GM12874 (cell line): ENCODE data around the gene ZNF341.

ENCODE experiments used
- TF ChIP-seq, protein P1 (sequence below): IDR thresholded peaks from 2 replicates; pipeline ENCODE4 v1.5.1; 2011; ENCODE audit warnings: low read depth, mild to moderate bottlenecking, control low read depth, low read length, moderate library complexity; ENCODE audit not compliant: insufficient read depth

Gene ZNF341

DNA sequence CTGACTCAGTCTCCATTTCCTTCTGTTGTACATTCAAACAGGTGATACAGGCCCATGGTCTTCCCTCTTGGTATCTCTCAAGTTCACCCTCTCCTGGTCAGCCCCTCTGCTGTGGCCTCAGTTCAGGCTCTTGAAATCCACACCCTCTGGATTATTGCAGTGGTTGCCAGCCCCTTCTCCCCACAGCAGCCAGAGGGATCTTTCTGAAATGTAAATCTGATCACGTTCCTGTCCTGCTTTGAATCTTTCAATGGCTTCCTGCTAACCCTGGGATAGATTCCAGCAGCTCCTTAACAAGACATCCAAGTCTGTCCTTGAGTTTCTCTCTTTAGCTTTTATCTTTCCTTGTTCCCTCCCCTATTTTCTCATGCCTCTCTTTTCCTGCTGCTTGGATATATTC, 101.5 kb downstream of the ZNF341 start:
- TF ChIP-seq, protein P1, sequence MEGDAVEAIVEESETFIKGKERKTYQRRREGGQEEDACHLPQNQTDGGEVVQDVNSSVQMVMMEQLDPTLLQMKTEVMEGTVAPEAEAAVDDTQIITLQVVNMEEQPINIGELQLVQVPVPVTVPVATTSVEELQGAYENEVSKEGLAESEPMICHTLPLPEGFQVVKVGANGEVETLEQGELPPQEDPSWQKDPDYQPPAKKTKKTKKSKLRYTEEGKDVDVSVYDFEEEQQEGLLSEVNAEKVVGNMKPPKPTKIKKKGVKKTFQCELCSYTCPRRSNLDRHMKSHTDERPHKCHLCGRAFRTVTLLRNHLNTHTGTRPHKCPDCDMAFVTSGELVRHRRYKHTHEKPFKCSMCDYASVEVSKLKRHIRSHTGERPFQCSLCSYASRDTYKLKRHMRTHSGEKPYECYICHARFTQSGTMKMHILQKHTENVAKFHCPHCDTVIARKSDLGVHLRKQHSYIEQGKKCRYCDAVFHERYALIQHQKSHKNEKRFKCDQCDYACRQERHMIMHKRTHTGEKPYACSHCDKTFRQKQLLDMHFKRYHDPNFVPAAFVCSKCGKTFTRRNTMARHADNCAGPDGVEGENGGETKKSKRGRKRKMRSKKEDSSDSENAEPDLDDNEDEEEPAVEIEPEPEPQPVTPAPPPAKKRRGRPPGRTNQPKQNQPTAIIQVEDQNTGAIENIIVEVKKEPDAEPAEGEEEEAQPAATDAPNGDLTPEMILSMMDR = no peak

DNA sequence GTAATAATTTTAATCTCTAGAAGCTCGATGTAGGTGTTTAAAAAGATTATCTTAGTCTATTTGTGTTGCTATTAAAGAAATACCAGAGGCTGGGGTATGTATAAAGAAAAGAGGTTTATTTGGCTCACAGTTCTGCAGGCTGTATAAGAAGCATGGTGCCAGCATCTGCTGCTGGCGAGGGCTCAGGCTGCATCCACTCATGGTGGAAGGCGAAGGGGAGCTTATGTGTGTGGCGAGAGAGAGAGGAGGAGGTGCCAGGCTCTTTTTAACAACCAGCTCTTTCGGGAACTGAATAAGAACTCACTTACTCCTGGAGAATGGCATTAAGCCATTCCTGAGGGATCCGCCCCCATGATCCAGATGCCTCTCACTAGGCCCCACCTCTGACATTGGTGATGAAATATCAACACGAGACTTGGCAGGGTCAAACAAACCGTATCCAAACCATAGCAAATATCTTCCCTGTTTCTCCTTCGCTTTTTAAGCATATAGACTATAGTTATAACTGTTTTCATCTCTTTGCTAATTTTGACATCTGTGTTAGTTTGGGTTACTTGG, 103.9 kb downstream of the ZNF341 start:
- TF ChIP-seq, protein P1 = no peak

DNA sequence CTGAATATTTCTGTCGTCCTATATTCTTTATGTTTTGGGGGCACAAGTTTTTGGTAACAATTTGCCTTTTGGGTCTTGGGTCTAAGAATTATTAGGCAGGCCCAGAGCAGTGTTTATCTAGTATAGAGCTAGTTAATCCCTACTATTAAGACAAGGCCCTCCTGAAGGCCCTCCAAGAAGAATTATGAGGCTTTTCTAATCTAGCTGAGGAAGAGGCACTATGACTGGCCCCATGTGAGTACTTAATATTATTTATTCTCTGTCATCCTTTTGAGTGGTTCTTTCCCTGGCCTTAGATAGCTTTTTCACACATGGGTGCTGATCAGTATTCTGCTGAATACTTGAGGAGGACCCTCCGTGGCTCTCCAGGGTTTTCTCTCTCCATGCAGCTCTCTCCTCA, 104.5 kb downstream of the ZNF341 start:
- TF ChIP-seq, protein P1 = no peak

DNA sequence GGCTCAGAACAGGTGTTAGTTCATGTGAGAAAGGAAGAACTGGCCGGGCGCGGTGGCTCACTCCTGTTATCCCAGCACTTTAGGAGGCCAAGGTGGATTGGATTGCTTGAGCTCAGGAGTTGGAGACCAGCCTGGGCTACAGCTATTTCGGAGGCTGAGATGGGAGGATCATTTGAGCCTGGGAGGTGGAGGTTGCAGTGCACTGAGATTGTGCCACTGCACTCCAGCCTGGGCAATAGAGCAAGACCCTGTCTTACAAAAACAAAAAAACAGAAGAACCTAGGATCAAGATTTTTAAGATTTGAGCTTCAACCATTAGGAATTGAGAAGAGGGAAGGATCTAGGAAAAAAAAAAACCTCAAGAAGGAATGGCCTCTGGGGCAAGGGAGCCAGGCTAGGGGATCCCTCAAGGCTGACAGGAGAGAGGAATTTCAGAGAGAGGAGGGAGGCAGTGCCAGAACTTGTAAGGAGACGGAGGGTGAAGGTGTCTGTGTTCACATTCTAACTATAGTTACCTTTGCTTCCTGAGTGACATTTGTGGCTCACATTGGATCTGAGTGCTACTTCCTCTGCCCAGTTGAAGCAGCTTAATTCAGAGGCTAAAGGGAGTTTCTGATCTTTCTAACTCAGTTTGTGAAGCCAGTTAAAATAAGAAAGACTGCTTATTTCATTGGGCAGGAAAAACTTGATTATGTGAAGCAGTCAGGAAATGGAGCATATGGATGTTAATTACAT, 105.5 kb downstream of the ZNF341 start:
- TF ChIP-seq, protein P1 = no peak

DNA sequence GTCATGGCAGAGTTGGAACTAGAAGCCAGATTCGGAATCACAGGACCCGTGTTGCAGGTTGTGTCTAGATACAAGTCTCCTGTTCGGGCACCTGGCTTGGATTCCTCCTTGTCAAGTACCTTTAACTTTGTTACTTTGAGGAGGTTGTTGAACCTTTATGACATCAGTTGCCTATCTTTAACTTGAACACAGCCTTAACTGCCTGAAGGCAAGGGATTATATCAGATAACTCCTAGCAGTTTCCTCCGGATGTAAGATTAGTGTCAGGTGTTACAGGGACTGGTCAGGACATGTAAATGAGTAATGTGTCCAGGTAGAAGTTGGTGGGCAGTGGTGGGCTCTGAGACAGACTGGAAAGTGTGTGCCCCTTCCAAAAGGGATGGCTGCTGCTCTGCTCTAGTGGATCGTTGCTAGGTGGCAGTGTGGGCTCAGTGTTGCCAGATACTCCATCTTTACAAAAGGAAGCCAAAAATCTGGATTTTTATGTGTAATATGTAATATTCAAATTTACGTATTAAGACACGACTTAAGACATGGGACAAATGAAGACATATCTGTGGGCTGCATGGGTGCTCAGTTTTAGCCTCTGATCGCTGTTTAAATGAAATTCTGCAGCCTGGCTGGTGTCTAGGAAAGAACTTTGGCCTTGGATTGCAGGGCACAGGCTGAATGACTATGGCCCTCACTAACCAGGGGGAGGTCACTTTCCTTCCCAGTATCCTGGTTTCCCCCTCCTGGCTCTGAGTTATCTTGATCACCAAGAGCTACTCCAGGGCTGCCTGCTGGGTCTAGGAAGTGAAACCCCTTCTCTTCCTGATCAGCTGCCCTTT, 106.5 kb downstream of the ZNF341 start:
- TF ChIP-seq, protein P1 = no peak

DNA sequence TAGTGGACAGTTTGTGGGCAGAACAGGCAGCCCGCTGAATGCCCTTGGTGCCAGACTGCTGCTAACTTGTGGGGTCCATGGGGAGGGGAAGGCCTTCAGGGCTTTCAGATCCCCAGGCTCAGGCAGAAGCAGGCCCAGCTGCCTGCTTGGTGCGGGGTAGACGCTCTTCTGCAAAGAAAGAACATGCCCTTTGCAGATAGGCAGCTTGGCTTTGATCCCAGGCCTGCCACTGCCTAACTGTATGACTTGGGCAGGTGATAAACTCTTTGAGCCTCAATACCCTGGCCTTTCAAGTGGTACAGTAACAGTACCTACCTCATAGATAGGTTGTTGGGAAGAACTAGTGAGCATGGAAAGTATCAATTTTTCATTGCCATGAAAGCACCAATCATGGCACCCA, 107.8 kb downstream of the ZNF341 start:
- TF ChIP-seq, protein P1 = no peak

DNA sequence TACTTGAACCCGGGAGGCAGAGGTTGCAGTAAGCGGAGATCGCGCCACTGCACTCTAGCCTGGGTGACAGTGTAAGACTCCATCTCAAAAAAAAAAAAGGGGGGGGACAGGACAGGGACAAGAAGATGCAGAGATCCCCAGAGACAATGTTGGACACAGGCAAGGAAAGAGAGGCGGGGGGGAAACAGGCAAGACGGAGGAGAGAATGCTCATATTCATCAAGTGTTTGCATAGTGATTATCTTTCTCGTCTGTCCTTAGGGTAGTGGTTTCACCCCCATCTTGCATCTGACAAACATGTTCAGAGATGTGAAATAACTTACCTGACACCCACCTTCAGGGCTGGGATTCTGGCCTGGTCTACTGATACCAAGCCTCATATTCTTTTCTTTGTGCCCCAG, 108.4 kb downstream of the ZNF341 start:
- TF ChIP-seq, protein P1 = no peak
